H1 (cell line): ENCODE data around the gene GGT6. TPM values are rescaled to one million over a fixed set of nuclear protein-coding genes. Genes with fewer than 3 reads are reported as not detected.

Experiments
- CEBPB ChIP-seq: IDR thresholded peaks from 2 replicates; pipeline ENCODE4 v1.6.1; 2012; ENCODE audit warnings: low read depth, low read length
- CREB1 ChIP-seq: IDR thresholded peaks from 2 replicates; pipeline ENCODE4 v1.6.1; 2012; ENCODE audit warnings: inconsistent platforms
- EP300 ChIP-seq, 2 experiments: IDR thresholded peaks; 1 replicate in 1 of 2; 2 replicates in 1 of 2; pipeline ENCODE4 v1.6.1; 2011 to 2012; ENCODE audit warnings: low read depth in 2 of 2, low read length in 2 of 2, mild to moderate bottlenecking in 2 of 2, borderline replicate concordance in 1 of 2, inconsistent platforms in 1 of 2, moderate library complexity in 1 of 2
- GABPA ChIP-seq: IDR thresholded peaks from 2 replicates; pipeline ENCODE4 v1.6.1; 2011; ENCODE audit warnings: mild to moderate bottlenecking, low read length, moderate library complexity, borderline replicate concordance; ENCODE audit not compliant: insufficient read depth
- GTF2F1 ChIP-seq: IDR thresholded peaks from 2 replicates; pipeline ENCODE4 v1.6.1; 2012; ENCODE audit warnings: low read depth, low read length, improper control_type of control experiment, borderline replicate concordance
- HDAC2 ChIP-seq, 2 experiments: fragments of 300-600 bp in 1 of 2; sonication (generic) in 1 of 2; IDR thresholded peaks; 2 replicates each; pipeline ENCODE4 v1.6.1; 2011 to 2012; ENCODE audit warnings: low read depth in 2 of 2, low read length in 2 of 2, mild to moderate bottlenecking in 2 of 2, moderate library complexity in 2 of 2, borderline replicate concordance in 1 of 2, inconsistent platforms in 1 of 2
- JUN ChIP-seq: IDR thresholded peaks from 2 replicates; pipeline ENCODE4 v1.6.1; 2011; ENCODE audit warnings: low read depth, mild to moderate bottlenecking, improper control_type of control experiment, low read length
- KDM1A ChIP-seq: fragments of 200-600, 300-600 bp; sonication (generic); IDR thresholded peaks from 2 replicates; pipeline ENCODE4 v1.7.1; 2016; ENCODE audit warnings: mild to moderate bottlenecking, low read length, borderline replicate concordance
- KDM4A ChIP-seq: IDR thresholded peaks from one replicate; pipeline ENCODE4 v1.7.1; 2012; ENCODE audit warnings: low read depth, mild to moderate bottlenecking, moderate library complexity, low read length, inconsistent platforms; ENCODE audit not compliant: severe bottlenecking
- POLR2AphosphoS5 ChIP-seq: IDR thresholded peaks from 2 replicates; pipeline ENCODE4 v1.6.1; 2011; ENCODE audit warnings: low read depth, low read length
- RBBP5 ChIP-seq: IDR thresholded peaks from 2 replicates; pipeline ENCODE4 v1.7.1; 2012; ENCODE audit warnings: low read depth, mild to moderate bottlenecking, inconsistent platforms, low read length, moderate library complexity, borderline replicate concordance
- RXRA ChIP-seq: IDR thresholded peaks from 2 replicates; pipeline ENCODE4 v1.6.1; 2011; ENCODE audit warnings: low read depth, mild to moderate bottlenecking, low read length, moderate library complexity; ENCODE audit not compliant: insufficient read depth
- SAP30 ChIP-seq: fragments of 300-600 bp; sonication (generic); IDR thresholded peaks from 2 replicates; pipeline ENCODE4 v1.7.1; 2012; ENCODE audit warnings: low read length, moderate library complexity, mild to moderate bottlenecking, inconsistent platforms; ENCODE audit not compliant: insufficient read depth, insufficient replicate concordance
- SIRT6 ChIP-seq: IDR thresholded peaks from one replicate; pipeline ENCODE4 v1.7.1; 2012; ENCODE audit warnings: low read length, inconsistent platforms
- SP4 ChIP-seq: IDR thresholded peaks from 2 replicates; pipeline ENCODE4 v1.6.1; 2012; ENCODE audit warnings: low read length, inconsistent platforms
- TBP ChIP-seq: IDR thresholded peaks from 2 replicates; pipeline ENCODE4 v1.6.1; 2011; ENCODE audit warnings: low read depth, low read length, improper control_type of control experiment
- TCF12 ChIP-seq: IDR thresholded peaks from 2 replicates; pipeline ENCODE4 v1.6.1; 2011; ENCODE audit warnings: low read depth, mild to moderate bottlenecking, low read length
- polyA plus RNA-seq, 7 experiments: library from polyadenylated mRNA; depleted of rRNA in 3 of 7; stranded (reverse) in 5 of 7; unstranded in 2 of 7; fragments of >200 nt in 5 of 7; fragments of 200-250 nt in 2 of 7; gene quantifications; 1 replicate in 5 of 7; 2 replicates in 1 of 7; 4 replicates in 1 of 7; pipeline versions ENCODE4 v1.2.1 to v1.2.3, GENCODE V29; 2011 to 2013; ENCODE audit warnings: missing spikeins in 2 of 7, mixed read lengths in 2 of 7
- total RNA-seq: library from RNA; stranded (reverse); fragmentation: NEBNext Ultra II Directional; extraction: Animal tissue kit (Norgen Biotek cat#: 25700); gene quantifications from 2 replicates; pipeline ENCODE4 v1.2.1, GENCODE V29; 2021
- TF ChIP-seq, protein P1 (sequence below), 3 experiments: IDR thresholded peaks; 1 replicate in 2 of 3; 2 replicates in 1 of 3; pipeline versions ENCODE4 v1.5.1 to v1.6.1; 2011; ENCODE audit warnings: low read length in 3 of 3, mild to moderate bottlenecking in 3 of 3, inconsistent platforms in 2 of 3, low read depth in 1 of 3, moderate library complexity in 1 of 3; ENCODE audit not compliant: insufficient read depth in 1 of 3; ENCODE audit errors: control extremely low read depth in 1 of 3
- TF ChIP-seq, protein P2 (sequence below): IDR thresholded peaks from 2 replicates; pipeline ENCODE4 v1.6.1; 2012; ENCODE audit warnings: inconsistent platforms

The GGT6 gene
- total and polyA plus RNA-seq, 2 of the 8 experiments (the other 6 are each of a cell fraction or from before 2014, with no cell fraction given): 0.18 TPM; not detected in 1

DNA sequence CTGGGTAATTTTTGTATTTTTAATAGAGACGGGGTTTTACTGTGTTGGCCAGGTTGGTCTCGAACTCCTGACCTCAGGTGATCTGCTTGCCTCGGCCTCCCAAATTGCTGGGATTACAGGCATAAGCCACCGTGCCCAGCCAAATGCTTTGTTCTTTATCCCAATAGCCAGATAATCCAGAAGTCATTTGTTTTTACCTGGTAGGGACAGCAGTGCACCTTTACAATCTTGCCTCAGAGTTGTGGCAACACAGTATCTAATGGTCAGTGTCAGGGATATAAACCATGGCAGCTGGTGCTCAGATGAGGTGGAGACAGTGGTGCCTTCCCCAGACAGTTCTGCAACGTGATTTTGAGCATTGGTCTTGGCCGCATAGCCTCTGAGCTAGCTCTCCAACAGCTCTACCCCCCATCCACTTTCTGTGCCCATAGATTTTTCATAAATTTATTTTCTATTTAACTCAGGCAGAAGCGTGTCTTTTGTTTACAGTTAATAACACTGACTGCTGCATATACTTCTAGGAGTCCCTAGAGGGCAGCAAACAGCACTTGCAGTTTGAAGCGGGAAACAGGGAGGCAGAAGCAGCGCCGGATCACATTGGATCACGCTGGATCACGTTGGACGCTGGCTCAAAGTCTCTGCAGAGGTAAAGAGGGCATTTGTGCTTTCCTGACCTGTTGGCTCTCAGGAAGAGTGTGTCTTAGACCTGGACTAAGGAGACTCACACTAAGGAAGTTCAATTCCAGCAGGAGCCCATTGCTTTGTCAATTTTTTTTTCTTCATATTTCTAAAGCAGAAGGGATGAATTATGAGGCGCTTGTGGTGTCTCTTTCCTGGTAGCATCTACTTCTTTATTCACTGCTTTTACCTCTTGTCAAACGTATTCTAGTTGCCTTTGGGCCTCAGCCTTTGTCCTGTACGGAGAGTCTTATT lies 5.1 kb upstream of the GGT6 start (continued):
- TF ChIP-seq, protein P1, sequence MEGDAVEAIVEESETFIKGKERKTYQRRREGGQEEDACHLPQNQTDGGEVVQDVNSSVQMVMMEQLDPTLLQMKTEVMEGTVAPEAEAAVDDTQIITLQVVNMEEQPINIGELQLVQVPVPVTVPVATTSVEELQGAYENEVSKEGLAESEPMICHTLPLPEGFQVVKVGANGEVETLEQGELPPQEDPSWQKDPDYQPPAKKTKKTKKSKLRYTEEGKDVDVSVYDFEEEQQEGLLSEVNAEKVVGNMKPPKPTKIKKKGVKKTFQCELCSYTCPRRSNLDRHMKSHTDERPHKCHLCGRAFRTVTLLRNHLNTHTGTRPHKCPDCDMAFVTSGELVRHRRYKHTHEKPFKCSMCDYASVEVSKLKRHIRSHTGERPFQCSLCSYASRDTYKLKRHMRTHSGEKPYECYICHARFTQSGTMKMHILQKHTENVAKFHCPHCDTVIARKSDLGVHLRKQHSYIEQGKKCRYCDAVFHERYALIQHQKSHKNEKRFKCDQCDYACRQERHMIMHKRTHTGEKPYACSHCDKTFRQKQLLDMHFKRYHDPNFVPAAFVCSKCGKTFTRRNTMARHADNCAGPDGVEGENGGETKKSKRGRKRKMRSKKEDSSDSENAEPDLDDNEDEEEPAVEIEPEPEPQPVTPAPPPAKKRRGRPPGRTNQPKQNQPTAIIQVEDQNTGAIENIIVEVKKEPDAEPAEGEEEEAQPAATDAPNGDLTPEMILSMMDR (IDR thresholded peaks at IDR 0.05; ENCODE audit: control extremely low read depth in 1 of 3, insufficient read depth in 1 of 3, low read depth in 1 of 3, low read length in 3 of 3): peak; percentile 61 to 88 (median 78)
- TF ChIP-seq HDAC2 (IDR thresholded peaks at IDR 0.05; ENCODE audit: borderline replicate concordance in 1 of 2, low read depth in 2 of 2, low read length in 2 of 2): no peak
- no peak for TF ChIP-seq SIRT6
- no peak for TF ChIP-seq EP300 (IDR thresholded peaks at IDR 0.05; ENCODE audit: borderline replicate concordance in 1 of 2, low read depth in 2 of 2, low read length in 2 of 2)
- TF ChIP-seq SP4: no peak
- no peak for TF ChIP-seq KDM4A
- no peak for TF ChIP-seq GTF2F1
- TF ChIP-seq CEBPB: no peak
- TF ChIP-seq JUN: no peak
- TF ChIP-seq GABPA: peak; percentile 49; the same call in 1 of the 2 replicates
- no peak for TF ChIP-seq RXRA
- no peak for TF ChIP-seq POLR2AphosphoS5
- TF ChIP-seq CREB1: 0 out of 2 replicates have a peak, but pooled peaks have one; percentile 13
- TF ChIP-seq, protein P2, sequence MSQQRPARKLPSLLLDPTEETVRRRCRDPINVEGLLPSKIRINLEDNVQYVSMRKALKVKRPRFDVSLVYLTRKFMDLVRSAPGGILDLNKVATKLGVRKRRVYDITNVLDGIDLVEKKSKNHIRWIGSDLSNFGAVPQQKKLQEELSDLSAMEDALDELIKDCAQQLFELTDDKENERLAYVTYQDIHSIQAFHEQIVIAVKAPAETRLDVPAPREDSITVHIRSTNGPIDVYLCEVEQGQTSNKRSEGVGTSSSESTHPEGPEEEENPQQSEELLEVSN: peak; percentile 99
- TF ChIP-seq SAP30: no peak
- TF ChIP-seq KDM1A: no peak
- TF ChIP-seq RBBP5: no peak
- no peak for TF ChIP-seq TCF12
- TF ChIP-seq TBP: no peak
